Measurements from ENCODE around the gene GBP1. TPM values are rescaled to one million over a fixed set of nuclear protein-coding genes. Genes with fewer than 3 reads are reported as not detected.
"Not testable (repeated sequence)": the region's sequence is repeated elsewhere in the genome, so short reads cannot be mapped to it uniquely, and the experiment has no call there.

Gene GBP1
- total RNA-seq, 2 experiments from 2014 or later, result 150 to 160 TPM

DNA sequence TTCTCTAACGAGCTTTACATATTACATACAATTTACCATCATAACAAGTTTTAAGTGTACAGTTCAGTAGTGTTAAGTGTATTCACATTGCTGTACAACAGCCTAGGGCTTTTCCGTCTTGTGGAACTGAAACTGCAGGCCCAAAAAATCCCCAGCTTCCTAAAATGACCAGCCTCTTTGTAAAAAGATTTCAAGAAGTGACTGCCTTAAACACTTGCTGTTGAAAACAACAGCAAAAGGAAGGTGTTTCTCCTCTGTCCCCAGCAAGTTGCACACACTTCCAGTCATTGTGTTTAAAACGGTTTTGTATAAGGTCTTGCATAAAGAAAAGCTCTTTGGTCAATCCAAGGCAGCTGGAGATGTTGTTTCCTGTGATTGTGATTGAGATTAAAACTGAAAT lies 16.0 kb upstream of the GBP1 start:
- Mint-ChIP-seq H3K27ac (no peak overlapping the region), H3K36me3 (peaks cover 15% of the 10 kb centered on the region), H3K27me3 (no peaks in the 10 kb centered on the region), H3K9me3 (peaks cover 20% of the 10 kb centered on the region), H3K4me1 (peaks cover 3% of the 10 kb centered on the region), H3K4me3 (no peak overlapping the region)
- no peak for ATAC-seq (ENCODE audit: low read depth)
- POLR2A ChIA-PET, result interaction anchor here (0.8 kb wide), 1 partner anchor 46 kb away, joined by 3 read pairs; no protein-coding TSS in a partner anchor
- DNase-seq, result no peak

DNA sequence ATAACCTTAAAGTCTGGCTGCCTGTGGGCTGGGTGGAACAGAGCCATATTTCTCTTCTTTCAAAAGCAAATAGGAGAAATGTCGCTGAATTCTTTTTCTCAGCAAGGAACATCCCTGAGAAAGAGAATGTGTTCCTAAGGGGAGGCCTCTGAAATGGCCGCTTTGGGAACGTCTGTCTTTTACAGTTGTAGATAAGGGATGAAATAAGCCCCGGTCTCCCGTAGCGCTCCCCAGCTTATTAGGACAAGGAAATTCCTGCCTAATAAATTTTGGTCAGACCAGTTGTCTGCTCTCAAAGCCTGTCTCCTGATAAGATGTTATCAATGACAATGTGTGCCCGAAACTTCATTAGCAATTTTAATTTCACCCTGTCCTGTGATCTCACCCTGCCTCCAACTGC lies 15.1 kb upstream of the GBP1 start:
- H3K27me3 Mint-ChIP-seq; H3K4me3 Mint-ChIP-seq; POLR2A ChIA-PET; H3K27ac Mint-ChIP-seq; ATAC-seq (ENCODE audit: low read depth); DNase-seq; H3K4me1 Mint-ChIP-seq: not testable (repeated sequence)
- peaks cover 24% of the 10 kb centered on the region for H3K9me3 Mint-ChIP-seq
- H3K36me3 Mint-ChIP-seq, result peaks cover 20% of the 10 kb centered on the region

DNA sequence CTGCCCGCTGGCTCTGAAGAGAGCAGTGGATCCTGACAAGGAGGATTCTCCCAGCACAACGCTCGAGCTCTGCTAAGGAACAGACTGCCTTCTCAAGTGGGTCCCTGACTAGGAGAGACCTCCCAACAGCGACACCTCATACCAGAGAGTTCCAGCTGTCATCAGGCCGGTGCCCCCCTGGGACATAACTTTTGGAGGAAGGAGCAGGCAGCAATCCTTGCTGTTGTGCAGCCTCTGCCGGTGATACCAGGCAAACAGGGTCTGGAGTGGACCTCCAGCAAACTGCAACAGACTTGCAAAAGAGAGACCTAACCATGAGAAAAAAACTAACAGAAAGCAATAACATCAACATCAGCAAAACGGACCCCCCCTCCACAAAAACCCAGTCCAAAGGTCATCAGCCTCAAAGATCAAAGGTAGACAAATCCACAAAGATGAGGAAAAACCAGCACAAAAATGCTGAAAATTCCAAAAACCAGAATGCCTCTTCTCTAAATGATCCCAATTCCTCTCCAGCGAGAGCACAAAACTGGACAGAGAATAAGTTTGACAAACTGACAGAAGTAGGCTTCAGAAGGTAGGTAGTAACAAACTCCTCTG lies 7.6 kb upstream of the GBP1 start:
- H3K27me3 Mint-ChIP-seq; H3K4me3 Mint-ChIP-seq; H3K27ac Mint-ChIP-seq; ATAC-seq (ENCODE audit: low read depth); DNase-seq; POLR2A ChIA-PET: not testable (repeated sequence)
- peaks cover 24% of the 10 kb centered on the region for H3K9me3 Mint-ChIP-seq
- H3K36me3 Mint-ChIP-seq, result peaks cover 41% of the 10 kb centered on the region
- H3K4me1 Mint-ChIP-seq, result peaks cover 23% of the 10 kb centered on the region

DNA sequence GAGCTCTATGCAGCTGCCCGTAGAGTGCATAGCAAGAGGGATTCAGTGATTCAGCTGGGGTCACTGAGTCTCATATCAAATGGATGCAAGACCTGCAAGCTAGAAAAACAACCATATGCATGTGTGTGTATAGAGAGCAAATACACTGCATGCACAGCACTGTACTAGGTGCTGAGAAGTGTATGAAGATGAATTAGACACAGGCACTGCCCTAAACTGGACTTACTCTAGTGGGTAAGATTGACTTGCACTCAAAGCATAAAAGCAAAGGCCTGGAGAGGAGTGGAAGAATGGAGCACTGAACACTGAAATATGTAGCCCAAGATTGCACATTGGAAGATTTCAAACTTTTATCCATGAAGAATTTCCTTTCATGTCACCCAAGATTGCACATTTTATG lies 5.5 kb upstream of the GBP1 start:
- Mint-ChIP-seq H3K27me3 (no peaks in the 10 kb centered on the region), H3K36me3 (peaks cover 32% of the 10 kb centered on the region), H3K27ac (peak overlapping the region; percentile 95), H3K4me1 (peaks cover 24% of the 10 kb centered on the region), H3K4me3 (peak overlapping the region; percentile 82), H3K9me3 (peaks cover 13% of the 10 kb centered on the region)
- ATAC-seq (ENCODE audit: low read depth) (peak; percentile 45), DNase-seq (no peak)
- POLR2A ChIA-PET, result interaction anchor here (0.8 to 3.9 kb wide), 4 partner anchors 15 to 69 kb away, joined by 3 to 15 read pairs (median 3); partner anchors contain the start of gene GBP2

DNA sequence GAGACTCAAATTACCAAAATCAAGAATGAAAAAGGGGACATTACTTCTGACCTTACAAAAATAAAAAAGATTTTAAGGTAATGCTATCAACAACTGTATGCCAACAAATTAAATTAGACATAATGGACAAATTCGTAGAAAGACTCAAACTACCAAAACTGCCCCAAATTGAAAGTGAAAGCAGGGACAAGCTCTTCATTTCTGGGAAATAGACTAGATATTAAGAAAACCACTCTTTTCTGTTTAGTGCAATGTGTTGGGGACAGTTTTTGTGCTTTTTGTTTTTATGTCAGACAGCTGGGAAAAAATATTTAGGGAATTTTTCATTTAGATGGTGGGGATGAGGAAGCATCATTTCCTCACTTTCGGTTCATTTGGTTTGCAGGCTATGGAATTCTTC lies 4.9 kb upstream of the GBP1 start:
- Mint-ChIP-seq H3K9me3 (peaks cover 11% of the 10 kb centered on the region), H3K27me3 (no peaks in the 10 kb centered on the region), H3K4me1 (peaks cover 25% of the 10 kb centered on the region), H3K4me3 (peak overlapping the region; percentile 82), H3K27ac (peak overlapping the region; percentile 95), H3K36me3 (peaks cover 30% of the 10 kb centered on the region)
- ATAC-seq (ENCODE audit: low read depth) (no peak), DNase-seq (no peak)
- POLR2A ChIA-PET, result interaction anchor here (0.8 to 3.9 kb wide), 4 partner anchors 16 to 68 kb away, joined by 3 to 15 read pairs (median 3); partner anchors contain the start of gene GBP2

DNA sequence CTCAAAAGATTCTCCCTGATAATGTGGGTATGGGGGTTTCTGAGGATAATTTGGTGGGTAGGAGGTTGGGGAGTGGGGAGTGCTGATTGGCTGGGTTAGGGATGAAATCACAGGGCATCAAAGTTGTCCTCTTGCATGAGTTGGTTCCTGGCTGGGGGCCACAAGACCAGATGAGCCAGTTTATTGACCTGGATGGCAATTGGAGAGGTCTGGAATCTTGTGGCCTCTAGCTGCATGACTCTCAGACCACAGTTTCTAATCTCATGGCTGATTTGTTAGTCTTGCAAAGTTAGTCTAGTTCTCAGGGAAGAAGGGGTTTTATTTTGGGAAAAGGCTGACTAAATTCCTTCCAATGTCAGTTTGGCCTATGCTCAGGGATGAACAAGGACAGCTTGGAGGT lies 3.3 kb upstream of the GBP1 start:
- Mint-ChIP-seq H3K27ac (peak overlapping the region; percentile 32), H3K9me3 (no peaks in the 10 kb centered on the region), H3K27me3 (no peaks in the 10 kb centered on the region), H3K36me3 (peaks cover 25% of the 10 kb centered on the region), H3K4me3 (no peak overlapping the region), H3K4me1 (peaks cover 26% of the 10 kb centered on the region)
- POLR2A ChIA-PET, result interaction anchor here (2.1 to 3.9 kb wide), 2 partner anchors 46 to 59 kb away, joined by 7 to 15 read pairs; partner anchors contain the start of genes GBP2 and GBP3
- no peak for ATAC-seq (ENCODE audit: low read depth)
- DNase-seq, result no peak

DNA sequence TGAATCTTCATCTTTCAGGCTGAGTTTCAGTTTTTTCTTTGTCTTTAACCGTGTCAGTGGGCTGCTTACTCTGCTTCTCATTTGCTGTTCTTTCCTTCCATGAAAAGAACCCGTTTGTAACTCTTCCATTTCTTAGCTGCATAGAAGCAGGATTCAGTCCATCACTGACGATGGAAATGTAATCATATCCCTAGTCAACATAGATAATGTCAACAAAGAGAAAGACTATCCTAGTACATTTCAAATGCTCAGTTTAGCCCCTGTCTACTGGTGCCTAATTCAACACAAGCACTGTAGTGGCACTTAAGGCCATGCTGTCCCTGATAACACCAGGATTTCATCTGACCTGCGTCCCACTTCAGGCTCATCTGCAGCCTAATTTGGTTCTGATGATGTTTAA lies 376 bp downstream of the GBP1 start:
- peak overlapping the region; percentile 92 for H3K4me3 Mint-ChIP-seq

DNA sequence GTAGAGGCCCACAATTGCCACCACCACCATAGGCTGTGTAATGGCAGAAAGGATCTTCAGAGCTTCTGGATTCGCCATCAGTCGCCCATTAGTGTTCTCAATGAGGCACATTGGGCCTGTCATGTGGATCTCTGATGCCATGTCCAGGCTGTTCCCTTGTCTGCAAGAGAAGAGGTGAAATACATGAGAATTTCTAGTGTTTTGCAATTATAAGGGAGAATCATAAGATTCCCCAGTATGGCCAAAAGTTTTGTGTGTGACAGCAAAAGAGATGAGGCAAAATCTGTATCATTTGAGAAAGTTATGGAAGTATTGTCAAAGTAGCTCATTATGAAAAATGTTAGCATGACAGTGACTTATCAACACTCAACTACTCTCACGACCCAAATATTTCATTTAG lies 1.9 kb downstream of the GBP1 start:
- peak overlapping the region; percentile 92 for H3K4me3 Mint-ChIP-seq
- H3K27ac Mint-ChIP-seq, result peak overlapping the region; percentile 94
- peaks cover 43% of the 10 kb centered on the region for H3K4me1 Mint-ChIP-seq
- H3K36me3 Mint-ChIP-seq, result peaks cover 49% of the 10 kb centered on the region
- POLR2A ChIA-PET, result interaction anchor here (1.1 to 3.9 kb wide), 6 partner anchors 20 to 299 kb away, joined by 3 to 40 read pairs (median 8); partner anchors contain the start of genes GBP2 and GBP3
- no peaks in the 10 kb centered on the region for H3K9me3 Mint-ChIP-seq
- H3K27me3 Mint-ChIP-seq, result no peaks in the 10 kb centered on the region
- ATAC-seq (ENCODE audit: low read depth) (no peak), DNase-seq (no peak)

More for the DNA sequence above, 376 bp downstream of the GBP1 start:
- DNase-seq (no peak), ATAC-seq (ENCODE audit: low read depth) (peak; percentile 55)
- no peaks in the 10 kb centered on the region for H3K9me3 Mint-ChIP-seq
- H3K27me3 Mint-ChIP-seq, result no peaks in the 10 kb centered on the region
- peaks cover 44% of the 10 kb centered on the region for H3K36me3 Mint-ChIP-seq
- peaks cover 44% of the 10 kb centered on the region for H3K4me1 Mint-ChIP-seq
- POLR2A ChIA-PET, result interaction anchor here (0.7 to 3.9 kb wide), 13 partner anchors 9 to 544 kb away, joined by 3 to 40 read pairs (median 3); partner anchors contain the start of genes GBP2, GBP3 and GBP5
- peak overlapping the region; percentile 94 for H3K27ac Mint-ChIP-seq

DNA sequence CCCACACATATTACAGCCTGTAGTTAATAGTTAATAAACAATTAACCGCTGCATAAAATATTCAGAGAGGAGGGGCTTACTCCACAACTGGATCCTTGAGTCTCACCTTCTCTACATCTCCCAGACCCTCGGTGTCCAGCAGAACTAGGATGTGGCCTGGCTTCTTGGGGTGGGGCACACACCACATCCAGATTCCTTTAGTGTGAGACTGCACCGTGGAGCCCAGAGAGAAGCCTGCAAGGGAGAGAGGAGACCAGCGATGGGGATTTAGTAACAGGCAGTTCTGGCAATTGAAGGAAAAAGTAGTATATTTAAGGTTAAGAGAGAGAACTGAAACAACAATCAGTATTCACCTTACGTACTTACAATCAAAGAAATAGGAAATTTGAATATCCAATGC lies 4.9 kb downstream of the GBP1 start:
- no peaks in the 10 kb centered on the region for H3K9me3 Mint-ChIP-seq
- H3K4me3 Mint-ChIP-seq, result peak overlapping the region; percentile 85
- DNase-seq (no peak), ATAC-seq (ENCODE audit: low read depth) (no peak)
- POLR2A ChIA-PET, result no interaction called here
- H3K4me1 Mint-ChIP-seq, result peaks cover 42% of the 10 kb centered on the region
- H3K27ac Mint-ChIP-seq, result peak overlapping the region; percentile 57
- peaks cover 67% of the 10 kb centered on the region for H3K36me3 Mint-ChIP-seq
- H3K27me3 Mint-ChIP-seq, result no peaks in the 10 kb centered on the region

DNA sequence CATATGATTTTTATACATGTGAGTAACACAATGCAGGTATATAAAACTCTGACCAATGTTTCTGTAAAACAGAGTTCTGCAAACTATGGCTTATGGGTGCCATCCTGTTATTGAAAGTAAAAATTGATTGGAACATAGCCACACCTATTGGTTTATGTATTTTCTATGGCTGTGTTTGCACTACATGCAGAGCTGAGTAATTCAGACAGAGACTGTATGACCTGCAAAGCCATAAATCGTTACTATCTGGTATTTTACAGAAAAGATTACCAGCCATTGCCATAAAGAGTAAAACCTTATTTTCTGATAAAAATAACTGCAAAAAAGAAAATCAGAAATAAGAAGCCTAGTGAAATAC lies 13.1 kb downstream of the GBP1 start:
- Mint-ChIP-seq H3K36me3 (peaks cover 73% of the 10 kb centered on the region), H3K4me3 (no peak overlapping the region), H3K4me1 (peaks cover 15% of the 10 kb centered on the region), H3K27me3 (no peaks in the 10 kb centered on the region), H3K27ac (no peak overlapping the region), H3K9me3 (peaks cover 1% of the 10 kb centered on the region)
- DNase-seq, result no peak
- POLR2A ChIA-PET, result no interaction called here
- no peak for ATAC-seq (ENCODE audit: low read depth)

DNA sequence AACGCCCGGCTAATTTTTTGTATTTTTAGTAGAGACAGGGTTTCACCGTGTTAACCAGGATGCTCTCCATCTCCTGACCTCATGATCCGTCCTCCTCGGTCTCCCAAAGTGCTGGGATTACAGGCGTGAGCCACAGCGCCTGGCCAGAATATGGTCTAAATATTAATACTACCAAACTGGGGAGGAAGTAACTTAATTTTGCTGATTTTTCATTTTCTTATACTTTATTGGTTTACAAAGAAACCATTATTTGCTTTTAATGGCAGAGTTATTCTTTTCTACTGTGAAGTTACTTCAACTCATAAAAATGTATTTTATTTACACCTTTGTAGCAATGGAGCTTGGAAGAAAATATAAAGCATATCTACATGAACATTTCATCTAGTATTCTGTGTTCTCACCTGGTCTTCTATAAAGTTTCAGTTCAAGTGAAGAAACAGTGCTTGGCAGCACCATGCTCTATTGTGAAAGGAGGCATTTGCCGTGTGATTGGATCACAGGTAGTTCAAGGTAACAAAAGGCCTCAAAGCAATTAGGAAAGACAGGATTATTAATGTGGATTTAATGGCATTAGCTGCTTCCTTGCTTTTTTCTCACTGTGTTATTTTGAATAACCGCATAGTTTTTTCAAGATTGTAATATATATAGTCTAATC lies 13.6 kb downstream of the GBP1 start:
- peaks cover 1% of the 10 kb centered on the region for H3K9me3 Mint-ChIP-seq
- POLR2A ChIA-PET, result no interaction called here

DNA sequence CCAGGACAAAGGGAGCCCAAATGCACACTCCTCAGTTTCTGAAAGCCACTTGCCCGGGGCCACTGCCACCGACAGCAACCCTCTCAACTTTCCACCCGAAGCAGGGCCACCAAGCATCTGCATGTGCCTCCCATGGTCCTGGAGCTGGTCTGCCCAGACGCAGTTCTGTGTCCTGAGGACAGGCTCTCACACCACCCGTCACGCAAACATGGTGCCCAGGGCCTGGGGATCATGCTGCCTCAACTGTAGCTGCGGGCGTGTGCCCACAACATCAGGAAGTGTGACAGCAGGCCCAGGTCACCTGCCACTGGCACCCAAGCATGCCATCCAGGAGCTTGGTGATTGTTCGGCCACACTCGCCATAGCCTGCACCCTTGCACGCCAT lies 14.4 kb downstream of the GBP1 start:
- H3K27me3 Mint-ChIP-seq, result no peaks in the 10 kb centered on the region
- H3K4me3 Mint-ChIP-seq, result no peak overlapping the region
- POLR2A ChIA-PET, result no interaction called here
- ATAC-seq (ENCODE audit: low read depth) (no peak), DNase-seq (no peak)
- peaks cover 62% of the 10 kb centered on the region for H3K36me3 Mint-ChIP-seq
- peaks cover 11% of the 10 kb centered on the region for H3K4me1 Mint-ChIP-seq
- peaks cover 1% of the 10 kb centered on the region for H3K9me3 Mint-ChIP-seq
- no peak overlapping the region for H3K27ac Mint-ChIP-seq

More for the DNA sequence above, 13.6 kb downstream of the GBP1 start:
- DNase-seq (no peak), ATAC-seq (ENCODE audit: low read depth) (no peak)
- Mint-ChIP-seq H3K36me3 (peaks cover 69% of the 10 kb centered on the region), H3K4me3 (no peak overlapping the region), H3K4me1 (peaks cover 13% of the 10 kb centered on the region), H3K27me3 (no peaks in the 10 kb centered on the region), H3K27ac (no peak overlapping the region)

DNA sequence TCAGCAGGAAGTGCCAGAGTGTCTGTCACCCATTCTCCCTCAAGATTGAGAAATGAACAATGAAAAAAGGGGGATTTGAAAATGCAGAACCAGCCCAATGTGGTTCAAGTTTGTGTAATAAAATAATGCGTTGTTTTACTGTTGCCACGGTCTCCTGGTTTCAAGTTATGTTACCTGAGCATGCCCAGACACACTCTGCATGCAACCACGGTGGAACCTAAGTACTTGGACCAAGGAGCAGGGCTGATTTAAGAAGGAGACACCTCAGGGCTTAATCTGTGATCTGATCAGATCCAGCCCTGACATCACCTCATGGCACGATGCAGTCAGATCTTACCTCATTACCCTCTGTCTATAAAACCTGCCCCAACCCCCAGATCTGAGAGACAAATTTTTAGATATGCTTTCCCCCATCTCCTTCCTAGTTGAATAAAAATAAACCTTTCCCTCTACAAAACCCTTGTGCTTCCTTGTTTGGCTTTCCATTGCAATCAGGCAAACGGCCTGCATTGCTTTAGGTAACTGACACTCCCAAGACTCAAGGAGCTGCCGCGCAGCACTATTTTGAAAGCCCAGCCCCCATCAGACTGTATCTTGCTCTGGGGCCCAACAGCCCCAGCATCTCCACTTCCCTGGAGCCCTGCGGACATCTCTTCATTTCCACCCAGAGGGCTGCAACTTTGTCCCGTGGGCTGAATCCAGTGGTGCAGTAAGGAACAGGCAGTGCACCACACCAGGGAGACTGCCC lies 14.9 kb downstream of the GBP1 start:
- H3K4me3 Mint-ChIP-seq; DNase-seq; H3K9me3 Mint-ChIP-seq; POLR2A ChIA-PET; H3K27me3 Mint-ChIP-seq; ATAC-seq (ENCODE audit: low read depth): not testable (repeated sequence)
- Mint-ChIP-seq H3K27ac (peak overlapping the region; percentile 31), H3K36me3 (peaks cover 60% of the 10 kb centered on the region), H3K4me1 (peaks cover 11% of the 10 kb centered on the region)

Data from activated naive CD8-positive, alpha-beta T cell treated with anti-CD3 and anti-CD28 coated beads, Interleukin-2, amount 10 ng/mL, durations not matched to agents 7 days and 5 days (primary cell).